ENCODE measurements around the gene HM13. TPM values are rescaled to one million over a fixed set of nuclear protein-coding genes. Genes with fewer than 3 reads are reported as not detected.

HM13 gene
- total and polyA plus RNA-seq, 2 of the 13 experiments (the other 11 are each of a cell fraction or from before 2014, with no cell fraction given), result 118 to 243 TPM

GRCh38 chr20:31587545-31588389 is 73.5 kb downstream of the HM13 start (continued):
- TF ChIP-seq BCL6 (CRISPR knock-in tag; IDR thresholded peaks at IDR 0.05) (peak; percentile 15; the same call in 1 of the 2 replicates), ZNF124 (CRISPR knock-in tag; IDR thresholded peaks at IDR 0.05) (peak; percentile 67; the same call in 1 of the 2 replicates), GATAD1 (CRISPR knock-in tag; IDR thresholded peaks at IDR 0.05) (no peak), TFAP4 (IDR thresholded peaks at IDR 0.05; ENCODE audit: borderline replicate concordance, low read depth) (peak; percentile 54; the same call in 1 of the 2 replicates), ATF5 (CRISPR knock-in tag; IDR thresholded peaks at IDR 0.05; ENCODE audit: low read depth) (no peak), ZNF644 (CRISPR knock-in tag; IDR thresholded peaks at IDR 0.05; ENCODE audit: low read depth) (no peak), MNT (IDR thresholded peaks at IDR 0.05) (no peak), ZNF724P (CRISPR knock-in tag; IDR thresholded peaks at IDR 0.05; ENCODE audit: borderline replicate concordance) (0 out of 2 replicates have a peak, but pooled peaks have one; percentile 48), TFDP1 (CRISPR knock-in tag; IDR thresholded peaks at IDR 0.05; ENCODE audit: borderline replicate concordance) (peak; percentile 85; the same call in 1 of the 2 replicates), ZNF317 (CRISPR knock-in tag; IDR thresholded peaks at IDR 0.05) (0 out of 2 replicates have a peak, but pooled peaks have one; percentile 2), XRCC5 (optimal IDR thresholded peaks at IDR 0.05; ENCODE audit: low read length) (peak; percentile 23), PRDM15 (CRISPR knock-in tag; IDR thresholded peaks at IDR 0.05) (peak; percentile 6; the same call in 1 of the 2 replicates), ZNF557 (CRISPR knock-in tag; IDR thresholded peaks at IDR 0.05) (no peak), CEBPB (IDR thresholded peaks at IDR 0.05; ENCODE audit: borderline replicate concordance, low read depth, low read length) (no peak), RXRB (CRISPR knock-in tag; IDR thresholded peaks at IDR 0.05; ENCODE audit: borderline replicate concordance) (peak; percentile 41; the same call in 1 of the 2 replicates), ZNF367 (CRISPR knock-in tag; IDR thresholded peaks at IDR 0.05; ENCODE audit: borderline replicate concordance) (no peak; the same call in 1 of the 2 replicates), FOSL2 (CRISPR knock-in tag; IDR thresholded peaks at IDR 0.05) (peak; percentile 7), ZGPAT (CRISPR knock-in tag; IDR thresholded peaks at IDR 0.05) (peak; percentile 45; the same call in 1 of the 2 replicates)

Measured in HepG2 (cell line).